Activated T-cell treated with anti-CD3 and anti-CD28 coated beads for 48 hours (primary cell): ENCODE results near the gene NTSR1.

Experiments used
- DNase-seq: peaks from one replicate; pipeline ENCODE4 v3.0.0-alpha.2; 2020; ENCODE audit warnings: low read depth

NTSR1 gene

GRCh38 chr20:62726276-62726675 is 17.6 kb downstream of the NTSR1 start:
- DNase-seq: no peak

- no peak for DNase-seq
Measured at GRCh38 chr20:62726716-62727583, 18.3 kb downstream of the NTSR1 start.

- no peak for DNase-seq
Measured at GRCh38 chr20:62727584-62728027, 19.0 kb downstream of the NTSR1 start.

- DNase-seq: no peak
Measured at GRCh38 chr20:62728028-62728780, 19.6 kb downstream of the NTSR1 start.

- DNase-seq: no peak
Measured at GRCh38 chr20:62728781-62729300, 20.2 kb downstream of the NTSR1 start.

GRCh38 chr20:62730481-62730880 is 21.8 kb downstream of the NTSR1 start:
- no peak for DNase-seq

GRCh38 chr20:62732031-62732760 is 23.6 kb downstream of the NTSR1 start:
- no peak for DNase-seq

- DNase-seq: no peak
Measured at GRCh38 chr20:62732842-62733525, 24.3 kb downstream of the NTSR1 start.

- no peak for DNase-seq
Measured at GRCh38 chr20:62733526-62733842, 24.8 kb downstream of the NTSR1 start.

- DNase-seq: no peak
Measured at GRCh38 chr20:62733891-62734290, 25.3 kb downstream of the NTSR1 start.

- no peak for DNase-seq
Measured at GRCh38 chr20:62734326-62734725, 25.7 kb downstream of the NTSR1 start.

- no peak for DNase-seq
Measured at GRCh38 chr20:62734881-62735280, 26.2 kb downstream of the NTSR1 start.

GRCh38 chr20:62735331-62735821 is 26.7 kb downstream of the NTSR1 start:
- DNase-seq: no peak

GRCh38 chr20:62736026-62736406 is 27.4 kb downstream of the NTSR1 start:
- no peak for DNase-seq

- DNase-seq: no peak
Measured at GRCh38 chr20:62736407-62737071, 27.9 kb downstream of the NTSR1 start.

GRCh38 chr20:62737271-62737811 is 28.7 kb downstream of the NTSR1 start:
- no peak for DNase-seq

- DNase-seq: no peak
Measured at GRCh38 chr20:62738025-62738881, 29.6 kb downstream of the NTSR1 start.

- no peak for DNase-seq
Measured at GRCh38 chr20:62739067-62739466, 30.4 kb downstream of the NTSR1 start.

GRCh38 chr20:62739581-62740285 is 31.1 kb downstream of the NTSR1 start:
- DNase-seq: peak; percentile 27
